Kidney epithelial cell (primary cell): ENCODE results near the gene N4BP2L2. TPM values are rescaled to one million over a fixed set of nuclear protein-coding genes. Genes with fewer than 3 reads are reported as not detected.

Experiments
- DNase-seq: peaks from one replicate; pipeline ENCODE4 v3.0.0-alpha.2; 2010; ENCODE audit warnings: low read depth
- H3K27me3 ChIP-seq: 2 replicates; pipeline ENCODE4 v1.6.0; 2011; ENCODE audit warnings: low read length; ENCODE audit not compliant: control insufficient read depth, insufficient read depth
- H3K36me3 ChIP-seq: 2 replicates; pipeline ENCODE4 v1.5.1; 2011; ENCODE audit warnings: low read length; ENCODE audit not compliant: control insufficient read depth, insufficient read depth
- H3K4me3 ChIP-seq: 2 replicates; pipeline ENCODE4 v1.5.1; 2011; ENCODE audit warnings: low read depth, mild to moderate bottlenecking, control low read depth, low read length
- CTCF ChIP-seq: IDR thresholded peaks from 2 replicates; pipeline ENCODE4 v1.5.1; 2011; ENCODE audit warnings: mild to moderate bottlenecking, moderate library complexity, low read length, control low read depth, inconsistent platforms; ENCODE audit not compliant: insufficient read depth, poor library complexity, severe bottlenecking
- total RNA-seq: library from RNA; depleted of rRNA; stranded (reverse); fragments of >200 nt; gene quantifications from 2 replicates; pipeline ENCODE4 v1.2.3, GENCODE V29; 2015

N4BP2L2 gene
- total RNA-seq, 1 donor from 2014 or later: 64.1 TPM

GRCh38 chr13:32525766-32526165 lies 12.8 kb downstream of the N4BP2L2 start:
- H3K4me3 ChIP-seq: no peak overlapping the region
- H3K36me3 ChIP-seq: no peaks in the 10 kb centered on the region
- no peak for TF ChIP-seq CTCF
- no peak for DNase-seq
- H3K27me3 ChIP-seq: no peaks in the 10 kb centered on the region

GRCh38 chr13:32515246-32515645 lies 23.3 kb downstream of the N4BP2L2 start:
- no peak overlapping the region for H3K4me3 ChIP-seq
- no peaks in the 10 kb centered on the region for H3K27me3 ChIP-seq
- no peak for DNase-seq
- no peak for TF ChIP-seq CTCF
- H3K36me3 ChIP-seq: no peaks in the 10 kb centered on the region

- TF ChIP-seq CTCF: no peak
- DNase-seq: no peak
- Histone ChIP-seq H3K4me3 (no peak overlapping the region), H3K36me3 (no peaks in the 10 kb centered on the region), H3K27me3 (no peaks in the 10 kb centered on the region)
These were observed 27.1 kb downstream of the N4BP2L2 start for GRCh38 chr13:32511482-32511881.

- DNase-seq: no peak
- no peak for TF ChIP-seq CTCF
- H3K36me3 ChIP-seq: no peaks in the 10 kb centered on the region
- H3K4me3 ChIP-seq: no peak overlapping the region
- no peaks in the 10 kb centered on the region for H3K27me3 ChIP-seq
These were observed 33.7 kb downstream of the N4BP2L2 start for GRCh38 chr13:32504876-32505275.

GRCh38 chr13:32504263-32504662 lies 34.3 kb downstream of the N4BP2L2 start:
- Histone ChIP-seq H3K36me3 (no peaks in the 10 kb centered on the region), H3K4me3 (no peak overlapping the region), H3K27me3 (no peaks in the 10 kb centered on the region)
- no peak for DNase-seq
- TF ChIP-seq CTCF: no peak

GRCh38 chr13:32503727-32504126 lies 34.9 kb downstream of the N4BP2L2 start:
- no peak for DNase-seq

More at GRCh38 chr13:32503727-32504126, 34.9 kb downstream of the N4BP2L2 start:
- Histone ChIP-seq H3K36me3 (no peaks in the 10 kb centered on the region), H3K4me3 (no peak overlapping the region), H3K27me3 (no peaks in the 10 kb centered on the region)
- no peak for TF ChIP-seq CTCF
